ENCODE measurements around the gene RXFP3.

Gene RXFP3

DNA sequence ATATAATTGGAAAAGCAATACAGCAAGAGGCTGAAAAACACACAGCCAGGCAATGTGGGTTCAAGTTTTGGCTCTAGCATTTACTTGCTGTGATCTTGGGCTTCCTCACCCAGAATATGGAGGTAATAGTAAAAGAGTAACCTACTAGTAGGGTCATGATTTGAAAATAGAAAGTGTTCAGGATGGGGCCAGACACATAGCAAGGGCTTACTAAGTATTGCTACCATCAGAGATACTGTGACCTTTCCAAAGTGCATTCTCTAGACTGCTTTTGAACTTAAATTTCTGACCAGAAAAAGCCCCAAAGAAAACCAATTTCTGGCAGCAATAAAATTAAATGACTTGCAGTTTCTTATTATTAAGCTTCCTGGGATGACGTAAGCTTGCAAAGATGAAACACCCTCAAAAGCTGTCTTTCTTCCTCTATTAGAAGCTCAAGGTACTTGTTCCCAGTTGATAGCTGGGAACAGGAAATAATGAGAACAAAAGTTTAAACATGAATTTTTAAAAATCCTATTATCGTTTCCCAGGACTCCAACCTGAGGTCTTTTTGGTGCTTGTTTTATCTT, 28.0 kb downstream of the RXFP3 start:
- Histone ChIP-seq H3K4me1 (ENCODE audit: control extremely low read depth in 1 of 4, control insufficient read depth in 4 of 4, insufficient read depth in 4 of 4, low read length in 3 of 4) (peaks cover 0 to 8% (median 2%) of the 10 kb centered on the region in 4 experiments), H3K9me3 (ENCODE audit: control extremely low read depth in 1 of 5, control insufficient read depth in 4 of 5, insufficient read depth in 2 of 5, low read depth in 1 of 5, low read length in 4 of 5) (no peaks in the 10 kb centered on the region), H3K27me3 (replicated peaks in 2 of 5; ENCODE audit: control insufficient read depth in 4 of 5, insufficient read depth in 5 of 5, low read length in 4 of 5) (no peaks in the 10 kb centered on the region), H3K36me3 (ENCODE audit: control insufficient read depth in 4 of 4, insufficient read depth in 4 of 4, low read length in 3 of 4) (no peaks in the 10 kb centered on the region), H3K4me3 (ENCODE audit: control insufficient read depth in 1 of 7, extremely low read depth in 1 of 7, insufficient read depth in 4 of 7, low read depth in 2 of 7, low read length in 6 of 7) (no peak overlapping the region), H3K27ac (ENCODE audit: insufficient read depth in 1 of 2, low read depth in 1 of 2, low read length in 2 of 2, poor library complexity in 1 of 2, severe bottlenecking in 2 of 2) (no peak overlapping the region)
- ChIA-PET CTCF (no interaction called here), POLR2A (no interaction called here)
- DNase-seq = peak; percentile 40 to 76 (median 69)
- 17% methylated on average over 1 of the region's 2 CpGs for WGBS (ENCODE audit: insufficient coverage)

GRCh38 chr5:33966805-33967204, 30.6 kb downstream of the RXFP3 start:
- CTCF ChIA-PET = interaction anchor here (0.6 to 0.8 kb wide), 2 partner anchors 17 to 1510 kb away, joined by 3 read pairs; no protein-coding TSS in a partner anchor

GRCh38 chr5:33968211-33969005, 32.2 kb downstream of the RXFP3 start:
- WGBS (ENCODE audit: insufficient coverage) = 100% methylated on average over 1 of the region's 3 CpGs

More at GRCh38 chr5:33966805-33967204, 30.6 kb downstream of the RXFP3 start:
- 100% methylated on average over 2 of the region's 2 CpGs for WGBS (ENCODE audit: insufficient coverage)
- POLR2A ChIA-PET = no interaction called here
- H3K4me3 ChIP-seq (ENCODE audit: control insufficient read depth in 1 of 7, extremely low read depth in 1 of 7, insufficient read depth in 4 of 7, low read depth in 2 of 7, low read length in 6 of 7) = no peak overlapping the region
- no peak for DNase-seq
- peaks cover 0 to 8% (median 2%) of the 10 kb centered on the region in 4 experiments for H3K4me1 ChIP-seq (ENCODE audit: control extremely low read depth in 1 of 4, control insufficient read depth in 4 of 4, insufficient read depth in 4 of 4, low read length in 3 of 4)
- H3K36me3 ChIP-seq (ENCODE audit: control insufficient read depth in 4 of 4, insufficient read depth in 4 of 4, low read length in 3 of 4) = no peaks in the 10 kb centered on the region
- no peak overlapping the region for H3K27ac ChIP-seq (ENCODE audit: insufficient read depth in 1 of 2, low read depth in 1 of 2, low read length in 2 of 2, poor library complexity in 1 of 2, severe bottlenecking in 2 of 2)
- no peaks in the 10 kb centered on the region for H3K27me3 ChIP-seq (replicated peaks in 2 of 5; ENCODE audit: control insufficient read depth in 4 of 5, insufficient read depth in 5 of 5, low read length in 4 of 5)
- H3K9me3 ChIP-seq (ENCODE audit: control extremely low read depth in 1 of 5, control insufficient read depth in 4 of 5, insufficient read depth in 2 of 5, low read depth in 1 of 5, low read length in 4 of 5) = no peaks in the 10 kb centered on the region

GRCh38 chr5:33969572-33970452, 33.6 kb downstream of the RXFP3 start:
- WGBS (ENCODE audit: insufficient coverage) = 54% methylated on average over 10 of the region's 10 CpGs
- Histone ChIP-seq H3K36me3 (ENCODE audit: control insufficient read depth in 4 of 4, insufficient read depth in 4 of 4, low read length in 3 of 4) (no peaks in the 10 kb centered on the region), H3K27ac (ENCODE audit: insufficient read depth in 1 of 2, low read depth in 1 of 2, low read length in 2 of 2, poor library complexity in 1 of 2, severe bottlenecking in 2 of 2) (no peak overlapping the region), H3K27me3 (replicated peaks in 2 of 5; ENCODE audit: control insufficient read depth in 4 of 5, insufficient read depth in 5 of 5, low read length in 4 of 5) (peaks cover 0 to 2% (median 0%) of the 10 kb centered on the region in 5 experiments), H3K9me3 (ENCODE audit: control extremely low read depth in 1 of 5, control insufficient read depth in 4 of 5, insufficient read depth in 2 of 5, low read depth in 1 of 5, low read length in 4 of 5) (no peaks in the 10 kb centered on the region), H3K4me3 (ENCODE audit: control insufficient read depth in 1 of 7, extremely low read depth in 1 of 7, insufficient read depth in 4 of 7, low read depth in 2 of 7, low read length in 6 of 7) (no peak overlapping the region), H3K4me1 (ENCODE audit: control extremely low read depth in 1 of 4, control insufficient read depth in 4 of 4, insufficient read depth in 4 of 4, low read length in 3 of 4) (peaks cover 0 to under 1% (median 0%) of the 10 kb centered on the region in 4 experiments)
- POLR2A ChIA-PET = interaction anchor here (0.5 kb wide), 1 partner anchor 525 kb away, joined by 5 read pairs; no protein-coding TSS in a partner anchor
- CTCF ChIA-PET = interaction anchor here (0.8 to 2.8 kb wide), 20 partner anchors 9 to 596 kb away, joined by 3 to 19 read pairs (median 4); partner anchors contain the start of gene SLC45A2
- peak; percentile 39 to 61 (median 60) for DNase-seq

More at GRCh38 chr5:33968211-33969005, 32.2 kb downstream of the RXFP3 start:
- no peak overlapping the region for H3K27ac ChIP-seq (ENCODE audit: insufficient read depth in 1 of 2, low read depth in 1 of 2, low read length in 2 of 2, poor library complexity in 1 of 2, severe bottlenecking in 2 of 2)
- ChIA-PET CTCF (interaction anchor here (0.6 to 2.8 kb wide), 11 partner anchors 9 to 535 kb away, joined by 3 to 19 read pairs (median 6); partner anchors contain the start of gene SLC45A2), POLR2A (no interaction called here)
- H3K9me3 ChIP-seq (ENCODE audit: control extremely low read depth in 1 of 5, control insufficient read depth in 4 of 5, insufficient read depth in 2 of 5, low read depth in 1 of 5, low read length in 4 of 5) = no peaks in the 10 kb centered on the region
- no peak for DNase-seq
- no peaks in the 10 kb centered on the region for H3K36me3 ChIP-seq (ENCODE audit: control insufficient read depth in 4 of 4, insufficient read depth in 4 of 4, low read length in 3 of 4)
- peaks cover 0 to 8% (median 2%) of the 10 kb centered on the region in 4 experiments for H3K4me1 ChIP-seq (ENCODE audit: control extremely low read depth in 1 of 4, control insufficient read depth in 4 of 4, insufficient read depth in 4 of 4, low read length in 3 of 4)
- H3K27me3 ChIP-seq (replicated peaks in 2 of 5; ENCODE audit: control insufficient read depth in 4 of 5, insufficient read depth in 5 of 5, low read length in 4 of 5) = peaks cover 0 to 2% (median 0%) of the 10 kb centered on the region in 5 experiments
- H3K4me3 ChIP-seq (ENCODE audit: control insufficient read depth in 1 of 7, extremely low read depth in 1 of 7, insufficient read depth in 4 of 7, low read depth in 2 of 7, low read length in 6 of 7) = no peak overlapping the region

- CTCF ChIA-PET = no interaction called here
- DNase-seq = no peak
- no peak overlapping the region for H3K27ac ChIP-seq (ENCODE audit: insufficient read depth in 1 of 2, low read depth in 1 of 2, low read length in 2 of 2, poor library complexity in 1 of 2, severe bottlenecking in 2 of 2)
- POLR2A ChIA-PET = no interaction called here
- H3K36me3 ChIP-seq (ENCODE audit: control insufficient read depth in 4 of 4, insufficient read depth in 4 of 4, low read length in 3 of 4) = no peaks in the 10 kb centered on the region
- H3K27me3 ChIP-seq (replicated peaks in 2 of 5; ENCODE audit: control insufficient read depth in 4 of 5, insufficient read depth in 5 of 5, low read length in 4 of 5) = peaks cover 0 to 2% (median 0%) of the 10 kb centered on the region in 5 experiments
- H3K9me3 ChIP-seq (ENCODE audit: control extremely low read depth in 1 of 5, control insufficient read depth in 4 of 5, insufficient read depth in 2 of 5, low read depth in 1 of 5, low read length in 4 of 5) = no peaks in the 10 kb centered on the region
- H3K4me3 ChIP-seq (ENCODE audit: control insufficient read depth in 1 of 7, extremely low read depth in 1 of 7, insufficient read depth in 4 of 7, low read depth in 2 of 7, low read length in 6 of 7) = no peak overlapping the region
- no peaks in the 10 kb centered on the region for H3K4me1 ChIP-seq (ENCODE audit: control extremely low read depth in 1 of 4, control insufficient read depth in 4 of 4, insufficient read depth in 4 of 4, low read length in 3 of 4)
- 100% methylated on average over 1 of the region's 2 CpGs for WGBS (ENCODE audit: insufficient coverage)
These were observed 37.1 kb downstream of the RXFP3 start for GRCh38 chr5:33973271-33973670.

DNA sequence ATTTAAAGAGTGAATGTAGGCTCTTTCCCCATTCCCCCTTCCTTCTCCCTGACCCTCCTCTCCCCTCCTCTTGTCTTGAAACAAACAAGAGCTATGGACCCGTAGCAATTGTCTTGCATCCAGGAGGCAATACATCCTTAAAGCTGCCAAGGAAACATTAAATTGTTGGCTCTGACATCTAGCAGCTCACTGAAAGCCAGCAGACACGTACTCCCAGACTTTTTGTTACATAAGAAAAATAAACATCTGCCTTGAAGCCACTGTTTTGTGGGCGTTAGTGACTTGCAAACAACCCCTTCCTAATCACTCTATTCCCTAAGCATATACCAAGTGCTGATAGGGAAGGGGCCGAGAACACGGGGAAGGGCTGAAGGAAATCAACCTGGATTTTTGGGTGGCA, 39.7 kb downstream of the RXFP3 start:
- no peaks in the 10 kb centered on the region for H3K36me3 ChIP-seq (ENCODE audit: control insufficient read depth in 4 of 4, insufficient read depth in 4 of 4, low read length in 3 of 4)
- H3K4me3 ChIP-seq (ENCODE audit: control insufficient read depth in 1 of 7, extremely low read depth in 1 of 7, insufficient read depth in 4 of 7, low read depth in 2 of 7, low read length in 6 of 7) = no peak overlapping the region
- H3K9me3 ChIP-seq (ENCODE audit: control extremely low read depth in 1 of 5, control insufficient read depth in 4 of 5, insufficient read depth in 2 of 5, low read depth in 1 of 5, low read length in 4 of 5) = no peaks in the 10 kb centered on the region
- ChIA-PET POLR2A (no interaction called here), CTCF (no interaction called here)
- no peak overlapping the region for H3K27ac ChIP-seq (ENCODE audit: insufficient read depth in 1 of 2, low read depth in 1 of 2, low read length in 2 of 2, poor library complexity in 1 of 2, severe bottlenecking in 2 of 2)
- no peak for DNase-seq
- no peaks in the 10 kb centered on the region for H3K4me1 ChIP-seq (ENCODE audit: control extremely low read depth in 1 of 4, control insufficient read depth in 4 of 4, insufficient read depth in 4 of 4, low read length in 3 of 4)
- WGBS (ENCODE audit: insufficient coverage) = 78% methylated on average over 2 of the region's 5 CpGs
- peaks cover 0 to 2% (median 0%) of the 10 kb centered on the region in 5 experiments for H3K27me3 ChIP-seq (replicated peaks in 2 of 5; ENCODE audit: control insufficient read depth in 4 of 5, insufficient read depth in 5 of 5, low read length in 4 of 5)
